Effector memory CD4-positive, alpha-beta T cell (primary cell): ENCODE measurements around the gene TRIM38.

Source experiments
- DNase-seq, 3 donors: peaks; one replicate each; pipeline ENCODE4 v3.0.0-alpha.2; 2020
- H3K27ac ChIP-seq: 2 replicates; pipeline ENCODE4 v1.7.0; 2013; ENCODE audit warnings: mild to moderate bottlenecking, low read length, moderate library complexity; ENCODE audit not compliant: insufficient read depth, poor library complexity, severe bottlenecking
- H3K27me3 ChIP-seq: replicated peaks from 2 replicates; pipeline ENCODE4 v1.7.0; 2013; ENCODE audit warnings: mild to moderate bottlenecking, low read length; ENCODE audit not compliant: insufficient read depth, control insufficient read depth, poor library complexity, severe bottlenecking
- H3K36me3 ChIP-seq: 2 replicates; pipeline ENCODE4 v1.7.0; 2013; ENCODE audit warnings: mild to moderate bottlenecking, low read length, moderate library complexity; ENCODE audit not compliant: control insufficient read depth, insufficient read depth
- H3K4me1 ChIP-seq: 2 replicates; pipeline ENCODE4 v1.7.0; 2013; ENCODE audit warnings: low read length, mild to moderate bottlenecking; ENCODE audit not compliant: control insufficient read depth, insufficient read depth, poor library complexity, severe bottlenecking
- H3K4me3 ChIP-seq: 2 replicates; pipeline ENCODE4 v1.7.0; 2013; ENCODE audit warnings: low read length, low read depth, mild to moderate bottlenecking; ENCODE audit not compliant: insufficient read depth, poor library complexity, severe bottlenecking
- H3K9me3 ChIP-seq: 2 replicates; pipeline ENCODE4 v1.7.0; 2013; ENCODE audit warnings: mild to moderate bottlenecking, low read length, moderate library complexity; ENCODE audit not compliant: control insufficient read depth

TRIM38 gene

DNA sequence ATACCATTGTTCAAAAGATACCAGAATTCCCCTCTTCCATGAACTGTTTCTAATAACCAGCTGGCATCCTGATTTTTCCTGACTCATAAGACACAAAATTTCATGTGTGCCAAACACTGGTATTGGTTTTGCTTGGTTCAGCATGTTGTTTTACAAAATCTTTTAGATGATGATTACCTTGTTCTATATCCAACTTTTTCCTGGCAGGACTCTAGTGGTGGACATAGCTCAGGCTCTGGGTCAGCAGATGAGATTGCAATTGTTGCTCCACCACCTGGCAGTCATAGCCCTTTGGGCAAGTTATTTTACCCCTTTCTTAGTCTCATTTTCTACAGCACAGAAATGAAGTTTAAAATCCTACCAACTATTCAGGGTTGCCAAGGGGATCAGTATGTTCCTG lies 6.2 kb downstream of the TRIM38 start:
- Histone ChIP-seq H3K9me3 (no peaks in the 10 kb centered on the region), H3K4me3 (no peak overlapping the region), H3K27ac (no peak overlapping the region), H3K4me1 (peaks cover 37% of the 10 kb centered on the region), H3K27me3 (no peaks in the 10 kb centered on the region), H3K36me3 (peaks cover 76% of the 10 kb centered on the region)
- no peak for DNase-seq

DNA sequence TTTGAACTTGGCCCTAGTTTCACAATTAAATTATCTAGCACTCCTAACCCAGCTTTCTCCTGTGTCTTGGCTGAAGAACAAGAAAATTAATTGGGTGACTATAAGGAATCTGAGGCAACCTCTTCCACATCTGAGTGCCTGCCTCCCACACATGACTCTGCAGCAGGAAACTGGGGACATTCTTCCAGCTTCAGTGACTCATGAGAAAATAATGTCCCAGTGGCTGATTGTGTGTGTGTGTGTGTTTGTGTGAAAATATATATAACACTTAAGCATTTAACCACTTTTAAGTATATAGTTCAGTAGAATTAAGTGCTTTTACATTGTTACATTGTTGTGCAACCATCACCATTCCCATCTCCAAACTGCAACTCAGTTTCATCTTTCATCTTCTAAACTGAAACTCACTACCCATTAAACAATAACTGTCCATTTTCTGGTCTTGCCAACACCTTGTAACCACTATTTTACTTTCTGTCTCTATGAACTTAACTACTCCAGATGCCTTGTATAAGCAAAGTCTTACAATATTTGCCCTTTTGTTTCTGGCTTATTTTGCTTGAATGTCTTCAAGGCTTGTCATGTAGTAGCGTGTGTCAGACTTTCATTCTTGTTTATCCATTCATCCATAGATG lies 8.7 kb downstream of the TRIM38 start:
- H3K4me1 ChIP-seq: peaks cover 17% of the 10 kb centered on the region
- DNase-seq: no peak
- no peak overlapping the region for H3K27ac ChIP-seq
- H3K4me3 ChIP-seq: no peak overlapping the region
- H3K36me3 ChIP-seq: peaks cover 93% of the 10 kb centered on the region
- H3K27me3 ChIP-seq: no peaks in the 10 kb centered on the region
- H3K9me3 ChIP-seq: no peaks in the 10 kb centered on the region

DNA sequence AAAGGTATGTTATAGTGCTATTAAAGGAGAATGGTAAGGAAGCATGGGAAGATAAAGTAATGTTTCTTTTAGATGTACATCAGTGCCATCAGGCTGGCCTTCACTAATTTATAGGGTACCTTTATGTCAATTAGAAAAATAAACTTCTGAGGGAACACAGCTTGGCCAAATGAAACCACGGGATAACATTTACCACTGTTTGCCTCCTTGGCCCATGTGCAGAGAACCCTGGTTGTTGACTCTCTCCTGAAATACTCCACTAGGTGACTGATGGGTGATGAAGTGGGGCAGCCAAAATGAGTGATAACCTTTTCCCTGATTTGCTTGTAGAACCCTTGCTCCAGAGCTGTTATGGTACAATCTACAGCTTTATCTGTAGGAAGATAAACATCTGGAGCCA lies 9.5 kb downstream of the TRIM38 start:
- Histone ChIP-seq H3K4me3 (no peak overlapping the region), H3K4me1 (peaks cover 9% of the 10 kb centered on the region), H3K9me3 (no peaks in the 10 kb centered on the region), H3K27ac (no peak overlapping the region), H3K36me3 (peaks cover 94% of the 10 kb centered on the region), H3K27me3 (no peaks in the 10 kb centered on the region)
- DNase-seq: no peak

DNA sequence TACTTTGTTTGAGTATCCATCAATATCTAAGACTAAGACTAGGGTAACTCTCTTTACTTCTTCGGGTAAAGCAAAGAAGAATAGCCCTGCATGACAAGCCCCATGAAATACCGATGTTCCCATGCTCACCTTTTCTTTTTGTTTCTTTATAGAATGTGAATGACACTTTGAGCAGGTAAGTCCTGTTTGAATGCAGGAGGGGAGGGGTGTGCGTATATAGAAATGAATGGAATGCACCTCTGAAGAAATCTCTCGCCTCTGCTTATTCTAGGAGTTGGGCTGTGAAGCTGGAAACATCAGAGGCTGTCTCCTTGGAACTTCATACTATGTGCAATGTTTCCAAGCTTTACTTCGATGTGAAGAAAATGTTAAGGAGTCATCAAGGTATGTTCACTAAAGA lies 10.3 kb downstream of the TRIM38 start:
- peaks cover 3% of the 10 kb centered on the region for H3K4me1 ChIP-seq
- no peak overlapping the region for H3K27ac ChIP-seq
- no peaks in the 10 kb centered on the region for H3K27me3 ChIP-seq
- peaks cover 91% of the 10 kb centered on the region for H3K36me3 ChIP-seq
- no peak overlapping the region for H3K4me3 ChIP-seq
- H3K9me3 ChIP-seq: no peaks in the 10 kb centered on the region
- no peak for DNase-seq

DNA sequence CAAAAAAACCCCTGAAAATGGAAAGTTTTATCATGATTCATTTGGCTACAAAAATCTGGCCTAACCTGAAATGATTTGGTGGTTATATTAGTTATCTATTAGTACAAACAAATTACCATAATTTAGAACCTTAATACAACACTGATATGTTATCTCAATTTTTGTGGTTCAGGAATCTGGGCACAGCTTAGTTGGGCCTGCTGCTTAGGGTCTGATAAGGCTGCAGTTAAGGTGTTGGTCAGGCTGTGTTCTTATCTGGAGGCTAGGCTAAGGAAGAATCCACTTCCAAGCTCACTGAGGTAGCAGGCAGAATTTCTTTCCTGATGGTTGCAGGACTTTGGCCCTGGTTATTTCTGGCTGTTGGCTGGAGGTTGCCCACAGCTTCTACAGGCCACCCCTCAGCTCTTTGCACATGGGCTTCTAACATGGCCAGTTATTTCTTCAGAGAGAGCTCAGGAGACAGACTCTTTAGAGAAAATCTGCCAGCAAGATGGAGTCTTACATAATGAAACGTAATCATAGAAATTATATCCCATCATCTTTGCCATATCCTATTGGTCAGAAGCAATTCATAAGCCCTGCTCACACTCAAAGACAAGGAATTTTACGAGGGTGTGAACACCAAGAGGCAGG lies 11.4 kb downstream of the TRIM38 start:
- no peak overlapping the region for H3K27ac ChIP-seq
- peaks cover 88% of the 10 kb centered on the region for H3K36me3 ChIP-seq
- no peaks in the 10 kb centered on the region for H3K9me3 ChIP-seq
- H3K27me3 ChIP-seq: no peaks in the 10 kb centered on the region
- DNase-seq: no peak
- H3K4me1 ChIP-seq: no peaks in the 10 kb centered on the region
- no peak overlapping the region for H3K4me3 ChIP-seq

DNA sequence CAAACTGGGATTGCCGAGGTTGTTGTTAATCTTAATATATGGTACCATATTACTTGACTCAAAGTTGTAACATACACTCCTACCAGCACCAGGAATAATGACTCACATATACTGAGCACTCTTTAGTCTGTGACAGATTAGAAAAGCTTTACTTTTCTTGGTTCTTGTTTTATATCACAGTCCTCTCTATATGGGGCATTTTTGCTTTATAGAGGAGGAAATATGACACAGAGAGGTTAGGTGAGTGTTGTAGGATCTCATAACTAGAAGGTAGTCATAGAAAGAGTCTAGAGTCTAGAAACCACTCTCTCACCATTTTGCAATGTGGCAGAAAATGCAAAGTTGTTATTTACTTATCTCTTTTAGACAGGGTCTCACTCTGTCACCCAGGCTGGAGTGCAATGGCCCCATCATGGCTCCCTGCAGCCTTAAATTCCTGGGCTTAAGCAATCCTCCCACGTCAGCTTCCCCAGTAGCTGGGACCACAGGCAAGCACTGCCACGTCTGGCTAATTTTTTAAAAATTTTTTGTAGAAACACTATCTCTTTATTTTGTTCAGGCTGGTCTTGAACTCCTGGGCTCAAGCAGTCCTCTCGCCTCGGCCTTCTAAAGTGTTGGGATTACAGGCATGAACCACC lies 13.4 kb downstream of the TRIM38 start:
- no peaks in the 10 kb centered on the region for H3K9me3 ChIP-seq
- H3K4me1 ChIP-seq: no peaks in the 10 kb centered on the region
- DNase-seq: no peak
- no peaks in the 10 kb centered on the region for H3K27me3 ChIP-seq
- H3K36me3 ChIP-seq: peaks cover 85% of the 10 kb centered on the region
- H3K4me3 ChIP-seq: no peak overlapping the region
- H3K27ac ChIP-seq: no peak overlapping the region

DNA sequence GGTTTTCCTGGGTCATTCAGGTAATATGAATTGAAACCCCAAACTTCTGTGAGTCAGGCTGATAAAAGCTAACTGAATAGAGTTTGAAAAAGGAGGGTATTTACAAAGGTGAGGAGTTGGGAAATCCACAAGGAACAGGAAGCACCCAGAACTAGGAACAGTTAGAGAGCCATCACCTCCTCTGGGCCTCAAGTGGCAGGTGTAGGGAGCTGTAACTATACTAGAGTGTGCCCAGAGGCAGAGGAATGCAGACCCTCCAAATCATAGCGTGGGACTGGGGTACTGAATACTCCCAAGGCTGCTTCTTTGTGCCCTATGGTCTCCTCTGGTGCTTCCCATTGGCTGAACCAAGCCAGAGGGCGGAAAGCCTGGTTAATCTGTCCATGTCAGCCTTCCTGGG lies 18.3 kb downstream of the TRIM38 start:
- Histone ChIP-seq H3K9me3 (no peaks in the 10 kb centered on the region), H3K27ac (no peak overlapping the region), H3K4me3 (no peak overlapping the region), H3K4me1 (no peaks in the 10 kb centered on the region), H3K27me3 (no peaks in the 10 kb centered on the region), H3K36me3 (peaks cover 75% of the 10 kb centered on the region)
- no peak for DNase-seq

DNA sequence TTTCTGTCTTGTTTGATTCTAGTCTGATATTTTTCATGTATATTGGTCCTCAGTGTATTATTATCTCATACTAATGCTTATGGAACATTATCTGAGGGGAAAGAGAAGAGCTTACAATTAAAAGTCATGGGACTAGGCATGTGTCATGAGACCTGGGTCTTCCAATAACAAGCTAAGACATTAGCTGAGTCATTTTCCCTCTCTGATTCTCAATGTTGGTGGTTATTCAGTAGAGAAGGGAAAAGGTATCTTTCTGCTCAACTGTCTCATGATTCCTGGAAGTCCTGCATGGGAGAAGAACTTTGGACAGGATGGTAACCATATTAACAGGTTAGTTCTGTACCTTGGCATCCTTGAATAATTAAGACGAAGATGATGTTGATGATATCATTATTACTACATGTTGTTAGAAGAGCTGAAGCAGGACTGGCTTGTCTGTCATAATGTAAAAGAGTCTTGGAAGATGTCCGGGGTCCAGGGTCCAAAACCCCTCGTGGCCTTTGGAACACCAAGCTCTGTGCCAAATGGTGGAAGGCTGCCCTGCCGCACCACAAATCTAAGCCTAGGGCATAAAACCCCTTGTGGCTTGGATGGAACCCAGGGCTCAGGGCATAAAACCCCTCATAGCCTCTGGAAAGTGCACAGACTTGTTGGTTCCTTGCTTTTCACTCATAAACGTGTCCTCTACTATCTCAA lies 19.1 kb downstream of the TRIM38 start:
- Histone ChIP-seq H3K4me3 (no peak overlapping the region), H3K27ac (no peak overlapping the region), H3K4me1 (no peaks in the 10 kb centered on the region), H3K27me3 (no peaks in the 10 kb centered on the region), H3K36me3 (peaks cover 72% of the 10 kb centered on the region), H3K9me3 (no peaks in the 10 kb centered on the region)
- no peak for DNase-seq

DNA sequence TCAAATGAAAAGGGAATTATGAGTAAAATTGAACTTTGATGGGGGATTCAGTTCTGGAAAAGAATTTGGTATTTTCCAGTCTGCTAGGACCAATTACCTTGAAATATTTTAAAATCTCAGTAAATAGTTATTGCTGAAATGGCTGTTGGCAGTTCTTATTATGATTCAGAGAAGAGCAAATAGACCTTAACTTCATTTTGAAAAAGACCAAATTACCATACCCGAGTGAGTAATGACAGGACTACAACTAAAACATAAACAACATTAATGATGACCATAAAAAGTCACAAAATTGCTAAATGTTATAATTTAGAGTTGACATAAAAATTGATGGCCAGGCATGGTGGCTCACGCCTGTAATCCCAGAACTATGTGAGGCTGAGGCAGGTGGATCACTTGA lies 21.7 kb downstream of the TRIM38 start:
- H3K9me3 ChIP-seq: no peaks in the 10 kb centered on the region
- H3K36me3 ChIP-seq: peaks cover 57% of the 10 kb centered on the region
- no peak for DNase-seq
- H3K4me1 ChIP-seq: no peaks in the 10 kb centered on the region
- H3K27me3 ChIP-seq: no peaks in the 10 kb centered on the region
- H3K27ac ChIP-seq: no peak overlapping the region
- no peak overlapping the region for H3K4me3 ChIP-seq

DNA sequence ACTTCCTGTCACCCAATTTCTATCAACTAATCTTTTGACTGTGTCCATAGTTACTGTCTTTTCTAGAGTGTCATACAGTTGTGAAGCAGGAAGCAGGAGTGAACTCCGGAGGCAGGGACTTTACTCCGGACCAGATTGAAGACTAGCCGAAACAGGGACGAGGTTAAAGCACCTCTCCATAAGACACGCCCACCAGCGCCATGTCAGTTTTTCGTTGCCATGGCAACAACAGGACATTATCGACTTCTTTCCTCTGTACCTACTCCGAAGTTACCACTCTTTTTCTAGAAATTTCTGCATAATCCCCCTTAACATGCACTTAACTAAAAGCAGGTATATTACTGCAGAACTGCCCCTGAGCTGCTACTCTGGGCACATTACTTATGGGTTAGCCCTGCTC lies 25.2 kb downstream of the TRIM38 start:
- no peak for DNase-seq
- Histone ChIP-seq H3K4me3 (no peak overlapping the region), H3K27ac (no peak overlapping the region), H3K4me1 (peaks cover 5% of the 10 kb centered on the region), H3K36me3 (peaks cover 26% of the 10 kb centered on the region), H3K9me3 (no peaks in the 10 kb centered on the region), H3K27me3 (no peaks in the 10 kb centered on the region)
